Astrocyte (in vitro differentiated cells and primary cell): ENCODE data around the gene SELENOF. TPM values are rescaled to one million over a fixed set of nuclear protein-coding genes. Genes with fewer than 3 reads are reported as not detected.
A peak's percentile ranks its signal among the peaks of the same experiment; 100 is the strongest.

Experiments used
- DNase-seq: peaks from one replicate; pipeline ENCODE4 v3.0.0-alpha.2; 2010; ENCODE audit warnings: low read depth
- FAIRE-seq: peaks from 2 replicates; lab custom pipeline; 2011; peaks lifted over from hg19 to GRCh38; lab: Jason Lieb, UNC
- H2AFZ ChIP-seq: 2 replicates; pipeline ENCODE4 v1.6.0; 2012; ENCODE audit warnings: low read depth, low read length, inconsistent platforms
- H3K27ac ChIP-seq: 2 replicates; pipeline ENCODE4 v1.5.1; 2011; ENCODE audit warnings: low read depth, low read length, inconsistent platforms
- H3K27me3 ChIP-seq: 2 replicates; pipeline ENCODE4 v1.6.0; 2011; ENCODE audit warnings: low read length, inconsistent platforms; ENCODE audit not compliant: insufficient read depth
- H3K36me3 ChIP-seq: 2 replicates; pipeline ENCODE4 v1.5.1; 2011; ENCODE audit warnings: low read length, inconsistent platforms; ENCODE audit not compliant: insufficient read depth
- H3K4me1 ChIP-seq: 2 replicates; pipeline ENCODE4 v1.5.1; 2011; ENCODE audit warnings: low read length, inconsistent platforms; ENCODE audit not compliant: insufficient read depth
- H3K4me2 ChIP-seq: 2 replicates; pipeline ENCODE4 v1.6.0; 2012; ENCODE audit warnings: low read length, inconsistent platforms
- H3K4me3 ChIP-seq: 2 replicates; pipeline ENCODE4 v1.5.1; 2011; ENCODE audit warnings: low read depth, mild to moderate bottlenecking, low read length, inconsistent platforms; ENCODE audit not compliant: insufficient read depth
- H3K79me2 ChIP-seq: 2 replicates; pipeline ENCODE4 v1.6.0; 2012; ENCODE audit warnings: mild to moderate bottlenecking, low read length, inconsistent platforms; ENCODE audit not compliant: insufficient read depth
- H3K9ac ChIP-seq: 2 replicates; pipeline ENCODE4 v1.6.0; 2012; ENCODE audit warnings: mild to moderate bottlenecking, low read length, inconsistent platforms
- H3K9me3 ChIP-seq: 2 replicates; pipeline ENCODE4 v1.5.1; 2012; ENCODE audit warnings: low read depth, mild to moderate bottlenecking, low read length, inconsistent platforms; ENCODE audit not compliant: insufficient read depth
- H4K20me1 ChIP-seq: 2 replicates; pipeline ENCODE4 v1.6.0; 2012; ENCODE audit warnings: low read length, inconsistent platforms; ENCODE audit not compliant: insufficient read depth
- H3K27ac Mint-ChIP-seq: one replicate; pipeline ENCODE4 v1.8.0; 2021; ENCODE audit warnings: mild to moderate bottlenecking, mixed read lengths; ENCODE audit not compliant: unreplicated experiment
- H3K27me3 Mint-ChIP-seq: one replicate; pipeline ENCODE4 v1.8.0; 2021; ENCODE audit warnings: low read depth, mixed read lengths; ENCODE audit not compliant: unreplicated experiment
- H3K36me3 Mint-ChIP-seq: one replicate; pipeline ENCODE4 v1.8.0; 2021; ENCODE audit warnings: low read depth, mixed read lengths; ENCODE audit not compliant: unreplicated experiment
- H3K4me1 Mint-ChIP-seq: one replicate; pipeline ENCODE4 v1.8.0; 2021; ENCODE audit warnings: low read depth, mixed read lengths; ENCODE audit not compliant: unreplicated experiment
- H3K4me3 Mint-ChIP-seq: one replicate; pipeline ENCODE4 v1.8.0; 2021; ENCODE audit warnings: mild to moderate bottlenecking, moderate library complexity, mixed read lengths; ENCODE audit not compliant: unreplicated experiment
- H3K9me3 Mint-ChIP-seq: one replicate; pipeline ENCODE4 v1.8.0; 2021; ENCODE audit warnings: mild to moderate bottlenecking, mixed read lengths; ENCODE audit not compliant: unreplicated experiment
- EZH2 ChIP-seq: IDR thresholded peaks from 2 replicates; pipeline ENCODE4 v1.6.1; 2012; ENCODE audit warnings: mild to moderate bottlenecking, low read length, inconsistent platforms; ENCODE audit not compliant: insufficient read depth
- total RNA-seq: library from RNA; stranded (reverse); gene quantifications from 2 replicates; pipeline ENCODE4 v1.2.1, GENCODE V29; 2021
- TF ChIP-seq, protein P1 (sequence below): IDR thresholded peaks from 2 replicates; pipeline ENCODE4 v1.5.1; 2011; ENCODE audit warnings: low read depth, mild to moderate bottlenecking, inconsistent platforms, low read length, moderate library complexity; ENCODE audit not compliant: insufficient read depth

Gene SELENOF
- total RNA-seq, 1 donor from 2014 or later, result 193 TPM

DNA sequence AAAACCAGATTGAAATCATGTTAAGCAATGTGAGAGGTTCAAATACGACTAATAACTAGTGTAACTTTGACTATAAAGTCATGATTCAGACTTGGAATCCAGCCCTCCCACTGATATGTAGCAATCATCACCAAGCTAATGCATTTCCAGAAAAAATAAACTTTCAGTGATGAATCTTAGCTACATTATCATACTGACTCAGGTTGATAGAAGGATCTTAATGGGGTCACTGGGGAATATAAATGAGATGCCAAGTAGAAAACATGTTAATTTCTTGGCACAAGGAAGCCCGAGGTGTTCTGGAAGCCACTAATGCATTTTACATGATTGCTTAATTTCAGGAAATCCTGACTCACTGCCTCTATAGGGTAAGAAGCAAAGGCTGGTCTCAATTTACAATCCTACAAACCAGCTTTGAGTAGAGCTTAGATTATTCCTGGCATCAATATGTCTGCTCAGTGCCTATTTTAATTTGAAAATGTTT is 67.7 kb downstream of the SELENOF start:
- H3K79me2 ChIP-seq, result no peaks in the 10 kb centered on the region
- no peak for FAIRE-seq
- no peak overlapping the region for H3K9ac ChIP-seq
- DNase-seq, result peak; percentile 98
- no peak overlapping the region for H3K4me3 ChIP-seq
- Mint-ChIP-seq H3K27me3 (no peaks in the 10 kb centered on the region), H3K4me1 (peaks cover 4% of the 10 kb centered on the region), H3K27ac (peak overlapping the region; percentile 66), H3K4me3 (no peak overlapping the region), H3K36me3 (no peaks in the 10 kb centered on the region), H3K9me3 (no peaks in the 10 kb centered on the region)
- no peaks in the 10 kb centered on the region for H3K9me3 ChIP-seq
- H4K20me1 ChIP-seq, result no peaks in the 10 kb centered on the region
- H3K27me3 ChIP-seq, result no peaks in the 10 kb centered on the region
- TF ChIP-seq, protein P1, sequence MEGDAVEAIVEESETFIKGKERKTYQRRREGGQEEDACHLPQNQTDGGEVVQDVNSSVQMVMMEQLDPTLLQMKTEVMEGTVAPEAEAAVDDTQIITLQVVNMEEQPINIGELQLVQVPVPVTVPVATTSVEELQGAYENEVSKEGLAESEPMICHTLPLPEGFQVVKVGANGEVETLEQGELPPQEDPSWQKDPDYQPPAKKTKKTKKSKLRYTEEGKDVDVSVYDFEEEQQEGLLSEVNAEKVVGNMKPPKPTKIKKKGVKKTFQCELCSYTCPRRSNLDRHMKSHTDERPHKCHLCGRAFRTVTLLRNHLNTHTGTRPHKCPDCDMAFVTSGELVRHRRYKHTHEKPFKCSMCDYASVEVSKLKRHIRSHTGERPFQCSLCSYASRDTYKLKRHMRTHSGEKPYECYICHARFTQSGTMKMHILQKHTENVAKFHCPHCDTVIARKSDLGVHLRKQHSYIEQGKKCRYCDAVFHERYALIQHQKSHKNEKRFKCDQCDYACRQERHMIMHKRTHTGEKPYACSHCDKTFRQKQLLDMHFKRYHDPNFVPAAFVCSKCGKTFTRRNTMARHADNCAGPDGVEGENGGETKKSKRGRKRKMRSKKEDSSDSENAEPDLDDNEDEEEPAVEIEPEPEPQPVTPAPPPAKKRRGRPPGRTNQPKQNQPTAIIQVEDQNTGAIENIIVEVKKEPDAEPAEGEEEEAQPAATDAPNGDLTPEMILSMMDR, result no peak
- no peak for TF ChIP-seq EZH2
- H3K4me1 ChIP-seq, result peaks cover 3% of the 10 kb centered on the region
- no peak overlapping the region for H2AFZ ChIP-seq
- H3K27ac ChIP-seq, result no peak overlapping the region
- H3K36me3 ChIP-seq, result no peaks in the 10 kb centered on the region
- peak overlapping the region; percentile 15 for H3K4me2 ChIP-seq

DNA sequence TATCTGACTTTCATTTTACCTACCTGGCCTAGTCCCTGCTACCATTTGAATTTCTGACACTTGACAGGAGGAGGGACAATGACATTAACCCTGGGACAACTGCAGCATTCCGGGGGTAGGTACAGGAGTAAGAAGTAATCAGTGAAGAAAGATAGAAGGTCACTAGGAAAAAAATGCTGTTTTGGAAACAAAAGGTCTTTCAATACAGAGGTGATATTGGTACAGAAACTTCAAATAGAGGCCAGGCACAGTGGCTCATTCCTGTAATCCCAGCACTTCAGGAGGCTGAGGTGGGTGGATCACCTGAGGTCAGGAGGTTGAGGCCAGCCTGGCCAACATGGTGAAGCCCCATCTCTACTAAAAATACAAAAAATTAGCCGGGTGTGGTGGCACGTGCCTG is 68.4 kb downstream of the SELENOF start:
- Mint-ChIP-seq H3K4me1 (peaks cover 4% of the 10 kb centered on the region), H3K27me3 (peaks cover 2% of the 10 kb centered on the region), H3K27ac (no peak overlapping the region), H3K9me3 (no peaks in the 10 kb centered on the region), H3K36me3 (no peaks in the 10 kb centered on the region), H3K4me3 (no peak overlapping the region)
- no peak overlapping the region for H3K4me2 ChIP-seq
- no peaks in the 10 kb centered on the region for H3K36me3 ChIP-seq
- H3K4me3 ChIP-seq, result no peak overlapping the region
- H4K20me1 ChIP-seq, result no peaks in the 10 kb centered on the region
- no peak overlapping the region for H3K27ac ChIP-seq
- no peaks in the 10 kb centered on the region for H3K79me2 ChIP-seq
- TF ChIP-seq, protein P1, result no peak
- no peak for TF ChIP-seq EZH2
- H3K9ac ChIP-seq, result no peak overlapping the region
- no peaks in the 10 kb centered on the region for H3K27me3 ChIP-seq
- H2AFZ ChIP-seq, result no peak overlapping the region
- FAIRE-seq (no peak), DNase-seq (no peak)
- peaks cover 3% of the 10 kb centered on the region for H3K4me1 ChIP-seq
- H3K9me3 ChIP-seq, result no peaks in the 10 kb centered on the region

GRCh38 chr1:86841116-86841515 is 72.8 kb downstream of the SELENOF start:
- peaks cover 2% of the 10 kb centered on the region for H3K9me3 Mint-ChIP-seq
- H3K27ac Mint-ChIP-seq, result no peak overlapping the region

More at GRCh38 chr1:86841116-86841515, 72.8 kb downstream of the SELENOF start:
- H3K27me3 ChIP-seq, result no peaks in the 10 kb centered on the region
- no peaks in the 10 kb centered on the region for H4K20me1 ChIP-seq
- no peaks in the 10 kb centered on the region for H3K79me2 ChIP-seq
- no peak overlapping the region for H3K27ac ChIP-seq
- H3K4me1 Mint-ChIP-seq, result peaks cover 2% of the 10 kb centered on the region
- H3K4me2 ChIP-seq, result no peak overlapping the region
- no peaks in the 10 kb centered on the region for H3K36me3 Mint-ChIP-seq
- H3K9ac ChIP-seq, result no peak overlapping the region
- no peak for DNase-seq
- no peaks in the 10 kb centered on the region for H3K4me1 ChIP-seq
- no peak overlapping the region for H3K4me3 Mint-ChIP-seq
- TF ChIP-seq, protein P1, result no peak
- TF ChIP-seq EZH2, result no peak
- H3K9me3 ChIP-seq, result no peaks in the 10 kb centered on the region
- no peaks in the 10 kb centered on the region for H3K36me3 ChIP-seq
- no peak for FAIRE-seq
- no peak overlapping the region for H2AFZ ChIP-seq
- H3K4me3 ChIP-seq, result no peak overlapping the region
- peaks cover 2% of the 10 kb centered on the region for H3K27me3 Mint-ChIP-seq
